Adipocyte (in vitro differentiated cells): ENCODE measurements around the gene SLC43A3.

Source experiments
- DNase-seq: peaks from one replicate; pipeline ENCODE4 v3.0.0-alpha.2; 2015; ENCODE audit warnings: low read depth
- H3K27me3 ChIP-seq: replicated peaks from 2 replicates; pipeline ENCODE4 v1.7.0; 2013; ENCODE audit warnings: mild to moderate bottlenecking, low read length, moderate library complexity; ENCODE audit not compliant: control insufficient read depth, insufficient read depth
- H3K36me3 ChIP-seq: 2 replicates; pipeline ENCODE4 v1.7.0; 2013; ENCODE audit warnings: low read length, mild to moderate bottlenecking, moderate library complexity; ENCODE audit not compliant: control insufficient read depth, insufficient read depth, severe bottlenecking
- H3K4me1 ChIP-seq: 2 replicates; pipeline ENCODE4 v1.7.0; 2013; ENCODE audit warnings: mild to moderate bottlenecking, low read length, moderate library complexity; ENCODE audit not compliant: control insufficient read depth, insufficient read depth
- H3K4me3 ChIP-seq: 2 replicates; pipeline ENCODE4 v1.7.0; 2013; ENCODE audit warnings: mild to moderate bottlenecking, low read length, moderate library complexity
- H3K9ac ChIP-seq: 2 replicates; pipeline ENCODE4 v1.7.0; 2013; ENCODE audit warnings: mild to moderate bottlenecking, low read length, moderate library complexity
- H3K9me3 ChIP-seq: 2 replicates; pipeline ENCODE4 v1.7.0; 2013; ENCODE audit warnings: mild to moderate bottlenecking, low read length, moderate library complexity; ENCODE audit not compliant: control insufficient read depth

SLC43A3 gene

DNA sequence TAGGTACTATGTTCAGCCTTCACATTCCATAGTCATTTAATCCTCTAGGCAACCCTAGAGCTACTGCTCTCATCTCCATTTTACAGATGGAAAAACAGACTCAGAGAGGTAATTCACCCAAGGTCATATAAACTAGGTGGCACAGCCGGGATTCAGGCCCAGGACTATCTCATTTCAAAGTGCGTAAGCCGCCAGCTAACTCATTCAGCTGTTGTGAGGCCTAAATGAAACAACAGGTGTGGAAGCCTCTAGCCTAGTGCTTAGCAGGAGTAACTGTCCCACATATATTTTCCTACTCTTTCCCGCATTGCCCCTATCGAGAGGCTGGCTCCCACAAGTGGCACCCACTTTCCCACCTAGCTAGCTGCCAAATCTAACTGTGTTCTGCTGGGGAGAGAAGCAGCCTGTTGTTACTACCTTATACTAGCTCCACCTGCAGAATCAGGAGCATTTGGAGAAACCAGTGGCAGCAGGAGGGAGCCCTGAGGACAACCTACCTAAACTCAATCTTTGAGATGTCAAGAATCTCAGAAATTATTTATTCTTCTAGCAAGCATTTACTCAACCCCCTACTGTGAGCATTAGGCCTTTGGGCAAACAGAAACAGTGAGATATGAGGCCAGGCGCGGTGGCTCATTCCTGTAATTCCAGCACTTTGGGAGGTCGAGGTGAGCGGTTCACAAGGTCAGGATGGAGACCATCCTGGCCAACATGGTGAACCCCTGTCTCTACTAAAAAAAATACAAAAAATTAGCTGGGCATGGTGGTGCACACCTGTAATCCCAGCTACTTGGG is 66.8 kb downstream of the SLC43A3 start:
- Histone ChIP-seq H3K4me3 (no peak overlapping the region), H3K36me3 (no peaks in the 10 kb centered on the region), H3K9ac (no peak overlapping the region), H3K9me3 (no peaks in the 10 kb centered on the region), H3K4me1 (peaks cover 7% of the 10 kb centered on the region), H3K27me3 (peaks cover 5% of the 10 kb centered on the region)
- no peak for DNase-seq

DNA sequence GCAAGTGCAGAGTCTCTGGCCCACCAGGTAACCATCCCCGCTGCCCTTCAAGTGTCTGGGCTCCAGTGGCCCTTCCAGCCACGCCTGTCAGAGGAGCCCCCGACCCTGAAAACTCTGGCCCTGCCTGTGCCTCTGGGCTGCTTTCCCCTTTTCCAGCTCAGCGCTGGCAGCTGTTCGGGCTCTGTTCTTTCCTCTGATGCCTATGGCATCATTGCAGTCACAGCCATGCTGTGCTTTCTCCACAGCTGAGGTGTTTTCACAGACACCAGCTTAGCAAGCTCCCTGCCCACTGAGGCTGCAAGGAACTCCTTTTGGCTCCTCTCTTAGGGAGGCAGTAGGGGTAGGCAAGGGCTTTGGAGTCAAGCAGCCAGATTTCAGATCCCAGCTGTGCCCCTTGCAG is 67.5 kb downstream of the SLC43A3 start:
- H3K27me3 ChIP-seq, result peaks cover 4% of the 10 kb centered on the region
- no peak for DNase-seq

DNA sequence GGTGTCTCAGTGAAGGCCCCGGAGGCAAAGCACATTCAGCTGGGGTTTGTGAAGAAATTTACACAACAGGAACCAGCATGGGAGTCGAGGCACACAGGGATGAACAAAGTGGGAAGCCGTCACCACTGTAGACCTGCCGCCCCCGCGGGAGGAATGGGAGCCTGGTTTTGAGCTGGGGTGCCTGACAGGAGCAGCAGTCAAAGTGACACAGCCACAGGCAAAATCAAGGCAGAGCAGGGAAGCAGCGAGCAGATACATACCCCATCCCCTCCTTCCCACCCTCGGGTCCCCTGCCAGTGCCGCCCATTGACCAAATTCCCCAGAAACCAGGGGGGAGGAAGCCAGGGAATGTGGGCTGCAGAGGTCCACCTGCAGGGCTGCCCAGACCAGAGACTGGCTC is 67.9 kb downstream of the SLC43A3 start:
- H3K9ac ChIP-seq, result no peak overlapping the region
- no peak for DNase-seq
- no peaks in the 10 kb centered on the region for H3K9me3 ChIP-seq

More for the DNA sequence above, 67.5 kb downstream of the SLC43A3 start:
- Histone ChIP-seq H3K9ac (no peak overlapping the region), H3K36me3 (no peaks in the 10 kb centered on the region), H3K4me1 (peaks cover 7% of the 10 kb centered on the region), H3K4me3 (no peak overlapping the region), H3K9me3 (no peaks in the 10 kb centered on the region)

DNA sequence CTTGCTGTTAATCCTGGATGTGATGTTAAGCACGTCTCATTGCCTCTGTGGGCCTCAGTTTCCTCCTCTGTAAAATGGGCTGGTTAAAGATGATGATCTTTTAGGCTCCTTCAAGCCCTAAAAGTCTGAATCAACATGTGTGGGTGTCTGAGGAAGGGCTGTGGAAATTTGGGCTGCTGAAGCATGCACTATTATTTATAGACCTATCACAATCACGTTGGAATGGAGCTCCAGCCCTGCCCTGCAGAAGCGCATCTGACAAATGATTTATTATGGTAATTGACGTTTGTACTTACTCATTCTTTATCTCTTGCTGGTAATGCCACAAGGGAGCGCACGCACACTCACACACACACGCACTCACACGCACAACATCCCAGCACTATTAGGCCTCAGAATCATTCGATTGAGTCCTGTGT is 68.4 kb downstream of the SLC43A3 start:
- Histone ChIP-seq H3K36me3 (no peaks in the 10 kb centered on the region), H3K9ac (no peak overlapping the region), H3K27me3 (no peaks in the 10 kb centered on the region), H3K4me3 (no peak overlapping the region), H3K4me1 (peaks cover 7% of the 10 kb centered on the region), H3K9me3 (no peaks in the 10 kb centered on the region)
- no peak for DNase-seq

More for the DNA sequence above, 67.9 kb downstream of the SLC43A3 start:
- Histone ChIP-seq H3K36me3 (no peaks in the 10 kb centered on the region), H3K4me1 (peaks cover 7% of the 10 kb centered on the region), H3K4me3 (no peak overlapping the region), H3K27me3 (peaks cover under 1% of the 10 kb centered on the region)

DNA sequence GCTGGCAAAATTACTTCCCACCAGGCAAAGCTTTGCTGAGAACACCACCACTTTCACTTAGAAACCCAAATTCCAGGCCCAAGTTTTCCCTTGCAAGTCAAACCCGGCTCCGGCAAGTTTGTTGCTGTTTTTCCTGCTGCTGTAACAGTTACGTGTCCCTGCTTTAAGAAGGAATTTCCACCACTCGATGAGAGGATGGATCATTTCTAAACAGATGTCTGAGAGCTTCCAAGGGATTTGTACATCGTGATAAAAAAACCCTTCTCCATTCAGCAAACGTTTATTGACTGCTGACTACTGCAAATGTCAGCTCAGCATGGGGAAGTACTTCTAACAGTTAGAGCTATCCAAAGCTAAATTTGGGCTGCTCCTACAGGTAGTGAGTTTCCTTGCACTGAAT is 69.1 kb downstream of the SLC43A3 start:
- peaks cover 7% of the 10 kb centered on the region for H3K4me1 ChIP-seq

DNA sequence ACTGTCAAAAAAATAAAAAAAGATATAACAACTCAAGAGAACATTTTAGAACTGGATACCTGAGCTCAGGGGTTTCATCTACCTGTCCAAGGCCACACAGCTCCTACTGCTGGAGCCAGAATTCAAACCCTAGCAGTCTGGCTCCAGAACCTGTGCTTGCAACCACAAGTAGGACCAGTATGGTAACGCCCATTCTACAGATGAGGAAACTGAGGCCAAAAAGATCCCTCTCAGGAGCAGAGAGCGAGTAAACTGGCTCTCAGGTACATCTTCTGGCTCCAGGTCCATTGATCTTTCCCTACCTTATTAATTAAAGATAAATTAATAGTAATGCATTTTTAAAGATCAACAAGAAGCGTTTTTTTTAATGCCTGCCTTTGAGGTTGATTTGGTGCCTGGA is 69.6 kb downstream of the SLC43A3 start:
- Histone ChIP-seq H3K4me3 (no peak overlapping the region), H3K4me1 (peaks cover 7% of the 10 kb centered on the region), H3K9me3 (no peaks in the 10 kb centered on the region), H3K36me3 (no peaks in the 10 kb centered on the region), H3K27me3 (no peaks in the 10 kb centered on the region), H3K9ac (peak overlapping the region; percentile 39)
- DNase-seq, result no peak

More for the DNA sequence above, 69.1 kb downstream of the SLC43A3 start:
- Histone ChIP-seq H3K9ac (peak overlapping the region; percentile 39), H3K27me3 (no peaks in the 10 kb centered on the region), H3K36me3 (no peaks in the 10 kb centered on the region), H3K4me3 (no peak overlapping the region), H3K9me3 (no peaks in the 10 kb centered on the region)
- DNase-seq, result peak; percentile 38
